Stimulated activated CD8-positive, alpha-beta memory T cell treated with anti-CD3 and anti-CD28 coated beads, Interleukin-15, amount 100 ng/mL, for 4 hours (primary cell): ENCODE measurements around the gene FA2H.
"Not testable (repeated sequence)": the region's sequence is repeated elsewhere in the genome, so short reads cannot be mapped to it uniquely, and the experiment has no call there.

Source experiments
- DNase-seq, 2 donors: peaks; one replicate each; pipeline ENCODE4 v3.0.0-alpha.2; 2020; ENCODE audit warnings: low read depth in 2 of 2

FA2H gene

DNA sequence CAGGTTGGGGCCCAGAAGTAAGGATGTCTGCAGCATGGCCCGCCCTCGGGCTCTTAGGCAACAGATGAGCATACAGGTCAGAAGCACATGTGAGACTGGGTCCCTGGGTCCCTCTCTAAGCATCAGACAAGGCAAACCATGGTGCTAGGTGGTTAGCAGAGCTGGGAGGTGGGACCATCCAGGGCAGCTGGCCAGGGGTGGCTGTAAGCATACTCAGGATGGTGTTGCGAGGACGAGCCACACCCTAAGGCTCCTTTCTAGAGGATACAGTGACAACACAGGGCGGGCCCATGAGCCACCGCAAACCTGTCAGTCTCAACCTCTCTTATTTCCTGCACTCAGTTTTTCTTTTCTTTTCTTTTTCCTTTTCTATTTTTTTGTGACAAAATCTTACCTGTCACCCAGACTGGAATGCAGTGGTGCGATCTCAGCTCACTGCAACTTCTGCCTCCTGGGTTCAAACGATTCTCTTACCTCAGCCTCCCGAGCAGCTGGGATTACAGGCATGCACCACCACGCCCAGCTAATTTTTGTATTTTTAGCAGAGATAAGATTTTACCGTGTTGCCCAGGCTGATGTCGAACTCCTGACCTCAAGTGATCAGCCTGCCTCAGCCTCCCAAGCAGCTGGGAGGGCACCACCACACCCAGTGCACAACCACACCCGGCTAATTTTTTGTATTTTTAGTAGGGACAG is 3.6 kb downstream of the FA2H start:
- no peak for DNase-seq

DNA sequence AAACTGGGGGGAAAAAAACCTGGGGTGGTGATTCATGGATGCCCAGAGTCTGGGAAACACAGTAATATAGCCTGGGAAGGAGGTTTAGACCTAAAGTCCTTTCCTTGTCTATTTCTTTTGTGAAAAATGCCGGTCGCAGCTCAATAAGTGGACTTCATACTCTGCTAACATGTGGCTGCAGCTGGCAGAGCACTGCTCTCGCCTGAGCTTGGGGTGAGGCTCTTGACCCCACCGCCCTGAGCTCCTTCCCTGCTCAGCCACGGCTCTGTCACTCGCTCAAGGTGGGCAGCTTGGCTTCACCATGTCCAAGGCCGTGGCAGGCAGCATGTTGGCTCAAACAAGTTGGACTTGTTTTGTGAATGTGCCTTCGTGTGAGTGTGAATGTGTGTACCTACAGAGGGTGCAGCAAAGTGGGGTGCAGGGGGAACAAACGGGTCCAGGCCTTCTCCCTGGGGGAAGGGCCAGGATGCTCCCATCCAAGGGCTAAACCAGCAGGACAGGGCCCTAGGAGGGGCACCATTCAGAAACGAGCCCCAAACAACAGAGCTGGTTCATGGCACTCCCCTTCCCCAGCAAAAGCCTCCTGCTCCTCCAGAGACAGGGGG is 4.9 kb downstream of the FA2H start:
- DNase-seq, result no peak

DNA sequence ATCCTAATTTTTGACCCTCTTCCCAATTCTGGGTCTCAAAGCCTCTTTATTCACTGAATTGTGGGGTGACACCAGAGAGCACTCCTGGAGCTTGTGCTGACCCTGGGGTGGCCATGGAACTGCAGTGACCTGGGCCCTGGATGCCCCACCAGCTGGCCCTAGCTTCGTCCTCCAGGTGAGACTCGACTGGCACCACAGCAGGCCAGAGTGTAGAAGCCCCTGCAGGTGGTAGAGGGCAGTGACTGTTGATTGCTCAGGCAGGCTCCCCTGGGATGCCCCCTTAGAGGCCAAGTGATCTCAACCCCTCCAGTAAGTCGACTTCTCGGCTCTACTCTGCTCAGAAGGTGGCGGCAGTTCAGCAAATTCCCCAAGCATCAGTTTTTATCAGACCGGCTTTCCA is 6.4 kb downstream of the FA2H start:
- no peak for DNase-seq

DNA sequence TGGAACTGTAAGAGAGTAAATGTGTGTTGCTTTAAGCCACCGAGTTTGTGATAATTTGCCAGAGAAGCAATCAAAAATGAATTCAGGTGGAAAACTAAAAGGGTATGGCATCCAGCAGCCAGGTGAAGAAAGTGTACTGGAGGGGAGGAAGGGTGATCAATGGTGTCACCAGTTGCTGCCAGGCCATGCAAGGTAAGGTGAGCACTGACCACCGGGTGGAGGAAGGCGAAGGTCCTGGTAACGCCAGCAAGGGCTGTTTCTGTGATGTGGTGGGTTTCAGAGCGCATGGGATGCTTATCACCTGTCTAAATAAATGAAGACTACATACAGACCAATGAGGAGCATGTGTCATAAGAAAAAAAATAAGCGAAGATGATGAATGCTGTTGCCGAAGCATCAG is 6.9 kb downstream of the FA2H start:
- no peak for DNase-seq

DNA sequence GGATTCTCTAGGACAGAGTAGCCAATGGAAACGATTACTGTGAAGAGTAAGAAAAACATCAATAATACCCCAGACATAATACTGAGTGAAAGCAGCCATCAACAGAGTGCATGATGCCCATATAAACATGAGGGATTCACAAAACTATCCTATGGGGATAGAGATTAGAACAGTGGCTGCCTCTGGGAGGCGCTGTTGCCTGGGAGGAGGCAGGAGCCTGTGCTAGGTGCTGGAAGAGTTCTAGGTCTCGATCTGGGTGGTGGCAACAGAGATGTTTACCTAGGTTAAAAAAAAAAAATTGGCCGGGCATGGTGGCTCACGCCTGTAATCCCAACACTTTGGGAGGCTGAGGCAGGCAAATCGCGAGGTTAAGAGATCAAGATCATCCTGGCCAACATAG is 7.9 kb downstream of the FA2H start:
- no peak for DNase-seq

DNA sequence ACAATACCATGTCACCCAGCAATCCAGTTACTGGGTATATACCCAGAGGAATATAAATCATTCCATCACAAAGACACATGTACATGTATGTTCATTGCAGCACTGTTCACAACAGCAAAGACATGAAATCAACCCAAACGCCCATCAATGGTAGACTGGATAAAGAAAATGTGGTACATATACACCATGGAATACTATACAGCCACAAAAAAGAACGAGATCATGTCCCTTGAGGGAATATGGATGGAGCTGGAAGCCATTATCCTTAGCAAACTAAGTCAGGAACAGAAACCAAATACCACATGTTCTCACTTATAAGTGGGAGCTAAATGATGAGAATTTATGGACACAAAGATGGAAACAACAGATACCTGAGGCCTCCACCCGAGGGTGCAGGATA is 10.4 kb downstream of the FA2H start:
- not testable (repeated sequence) for DNase-seq

DNA sequence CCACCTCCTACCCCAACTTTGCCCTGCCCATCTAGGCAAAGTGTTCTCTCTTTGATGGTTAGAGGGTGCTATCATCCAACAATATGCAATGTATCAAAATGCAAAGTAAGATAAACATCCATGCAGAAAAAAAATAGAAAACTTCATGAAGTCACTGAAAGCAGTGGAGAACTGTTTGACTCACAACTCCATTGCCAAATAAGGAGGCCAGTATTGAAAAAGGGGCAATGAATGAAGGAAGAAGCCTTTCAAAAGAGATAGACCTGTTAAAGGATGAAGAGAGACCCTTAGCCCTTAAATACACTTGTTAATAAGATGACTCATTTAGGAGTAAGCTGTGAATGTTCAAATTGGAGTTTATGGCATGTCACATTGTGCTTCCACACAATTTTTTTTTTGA is 13.0 kb downstream of the FA2H start:
- DNase-seq, result no peak

DNA sequence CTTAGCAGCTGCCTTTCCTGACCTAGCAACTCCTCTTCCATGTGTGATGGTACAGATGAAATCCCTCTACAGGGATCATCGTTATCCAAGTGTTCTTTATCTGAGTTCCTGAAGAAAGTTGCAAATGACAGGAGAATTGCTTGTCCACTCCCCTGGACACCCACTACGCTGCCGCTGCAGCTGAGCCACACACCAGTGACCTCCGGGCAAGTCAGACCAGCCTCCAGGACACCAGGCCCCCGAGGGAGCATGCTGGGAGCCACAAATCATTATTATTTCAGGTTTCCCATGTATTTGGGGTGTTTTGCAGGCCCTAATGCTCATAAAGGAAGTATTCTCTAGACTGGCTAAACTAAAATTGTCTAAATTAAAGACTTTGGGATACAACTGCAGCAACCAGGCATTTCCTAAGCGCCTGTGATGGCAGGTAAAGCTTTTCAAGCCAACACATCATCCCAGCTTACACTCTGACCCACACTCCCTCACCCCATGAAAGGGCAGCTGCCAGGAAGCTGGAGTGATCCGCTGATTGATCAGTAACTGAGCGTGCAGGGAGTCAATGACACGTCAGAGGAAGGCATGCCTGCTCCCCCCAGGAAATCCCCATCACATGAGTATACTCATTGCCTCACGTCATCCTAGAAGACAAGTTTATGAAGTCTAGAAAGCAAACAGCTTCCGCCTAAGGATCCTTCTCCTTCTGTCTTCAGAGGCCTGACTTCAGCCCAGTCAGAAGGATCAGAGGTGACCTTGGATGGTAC is 14.4 kb downstream of the FA2H start:
- no peak for DNase-seq

DNA sequence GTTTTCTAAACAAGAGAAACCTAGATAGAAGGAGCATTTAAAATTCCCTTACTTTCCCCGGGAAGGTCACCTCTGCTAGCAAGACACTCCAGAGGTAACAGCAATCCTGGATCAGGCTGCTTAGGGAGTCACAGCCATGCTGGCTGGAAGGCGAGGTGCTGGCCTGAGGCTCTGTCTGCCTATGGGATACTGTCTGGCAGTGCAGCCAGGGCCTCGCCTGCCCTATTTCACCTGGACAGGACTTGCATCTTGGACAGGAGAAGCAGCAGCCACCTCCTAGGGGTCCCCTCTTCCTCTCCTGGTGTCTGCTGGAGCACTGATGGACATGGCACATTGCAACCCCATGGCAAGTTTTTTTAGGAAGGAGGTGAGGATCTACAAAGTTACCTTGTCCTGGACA is 15.1 kb downstream of the FA2H start:
- DNase-seq, result no peak

DNA sequence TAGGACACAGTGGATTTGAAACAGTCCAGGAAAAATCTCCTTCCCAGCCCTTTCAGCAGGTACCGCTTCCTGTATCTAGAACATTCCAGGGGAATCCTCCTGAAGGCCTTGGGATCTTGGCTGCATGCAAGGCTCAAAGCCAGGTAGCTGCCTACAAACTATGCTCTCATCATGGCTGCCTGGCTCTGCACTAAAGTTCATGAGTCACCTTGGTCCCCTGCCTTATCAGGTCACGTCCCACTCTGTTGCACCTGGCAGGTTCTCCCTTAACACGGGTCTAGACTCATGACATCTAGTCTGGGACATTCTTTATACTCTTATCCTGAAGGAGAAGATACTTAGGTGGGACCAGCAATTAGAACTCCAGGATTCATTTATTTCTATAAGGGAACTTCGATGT is 15.8 kb downstream of the FA2H start:
- no peak for DNase-seq

DNA sequence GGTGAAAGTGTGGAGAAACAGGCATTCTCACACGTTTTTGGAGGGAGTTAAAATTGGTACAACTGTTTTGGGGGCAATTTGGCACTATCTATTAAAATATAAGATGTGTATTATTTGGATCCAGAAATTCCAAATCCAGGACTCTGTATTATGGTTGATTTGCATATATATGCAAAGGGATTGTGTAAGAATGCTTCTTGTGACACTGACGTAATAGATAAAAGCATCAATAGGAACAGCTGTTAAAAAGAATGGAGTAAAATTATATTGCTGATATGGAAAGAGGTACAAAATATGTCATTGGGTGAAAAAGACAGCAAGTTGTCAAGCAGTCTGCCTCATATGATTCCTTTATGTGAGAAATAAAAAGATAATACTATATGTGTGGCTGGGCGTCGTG is 17.3 kb downstream of the FA2H start:
- DNase-seq, result no peak

DNA sequence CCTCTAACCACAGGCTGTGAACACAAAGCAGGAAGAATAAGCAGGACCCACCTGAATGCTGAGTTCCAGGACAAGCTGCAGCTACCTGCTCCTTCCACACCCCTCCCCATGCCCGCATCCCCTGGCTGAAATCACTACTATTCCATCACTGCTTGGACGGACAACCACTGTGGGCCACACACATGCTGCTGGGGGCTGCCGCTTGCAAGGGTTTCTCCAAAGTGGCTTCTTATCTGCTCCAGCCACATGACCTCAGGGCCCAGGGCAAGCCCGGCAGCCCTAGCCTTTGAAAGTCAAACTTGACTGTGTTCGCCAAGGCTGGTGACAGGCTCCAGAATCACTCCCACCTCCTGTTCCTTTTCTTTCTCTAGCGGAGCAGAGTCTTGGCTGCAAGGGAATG is 18.4 kb downstream of the FA2H start:
- DNase-seq, result no peak

DNA sequence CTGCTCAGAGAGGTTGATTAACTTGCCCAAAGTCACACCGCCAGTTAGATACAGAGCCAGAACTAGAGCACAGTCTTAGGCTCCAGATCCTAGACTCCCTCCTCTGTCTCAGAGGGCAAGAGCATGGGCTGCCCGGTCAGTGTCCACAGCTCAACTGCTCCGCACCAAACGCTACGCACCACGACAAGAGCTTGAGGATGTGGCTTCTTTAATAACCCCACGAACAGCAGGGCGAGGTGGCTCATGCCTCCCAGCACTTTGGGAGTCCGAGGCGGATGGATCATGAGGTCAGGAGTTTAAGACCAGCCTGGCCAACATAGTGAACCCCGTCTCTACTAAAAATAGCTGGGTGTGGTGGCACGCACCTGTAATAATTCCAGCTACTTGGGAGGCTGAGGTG is 21.4 kb downstream of the FA2H start:
- DNase-seq, result no peak

DNA sequence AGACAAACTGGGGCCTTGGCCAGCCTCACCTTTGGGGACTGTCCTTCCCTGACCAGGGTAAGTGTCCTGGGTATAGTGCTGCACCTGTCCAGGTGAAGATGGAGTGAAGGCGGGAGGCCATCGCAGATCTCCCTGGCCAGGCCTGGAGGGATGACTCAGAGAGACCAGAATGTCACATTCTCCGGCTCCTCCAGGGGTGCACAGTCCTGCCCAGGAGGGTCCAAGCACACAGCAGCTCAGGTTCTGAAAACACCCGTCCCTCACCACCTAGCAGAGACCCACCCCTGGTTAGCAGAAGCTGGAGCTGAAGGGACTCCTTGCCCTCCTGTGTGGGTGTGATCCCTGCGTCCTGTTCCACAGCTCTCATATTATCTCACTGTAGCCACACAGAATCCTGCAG is 21.9 kb downstream of the FA2H start:
- DNase-seq, result no peak

DNA sequence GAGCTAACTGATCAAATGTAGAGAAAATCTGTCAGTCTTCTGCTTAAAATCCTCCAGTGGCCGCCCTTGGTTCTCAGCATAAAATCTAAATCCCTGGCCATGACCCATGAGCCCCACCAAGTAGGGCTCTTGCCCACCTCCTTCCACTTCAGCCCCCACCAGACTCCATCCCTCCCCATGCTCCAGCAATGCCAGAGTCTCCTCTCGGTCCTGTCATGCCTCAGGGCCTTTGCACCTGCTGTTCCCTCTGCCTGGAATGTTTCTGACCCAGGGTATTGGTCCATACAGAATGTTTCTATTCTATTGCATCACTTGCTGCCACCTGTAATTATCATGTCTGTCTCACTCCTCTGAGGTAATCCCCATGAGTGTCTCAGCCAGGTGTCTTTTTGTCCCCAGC is 22.4 kb downstream of the FA2H start:
- no peak for DNase-seq

DNA sequence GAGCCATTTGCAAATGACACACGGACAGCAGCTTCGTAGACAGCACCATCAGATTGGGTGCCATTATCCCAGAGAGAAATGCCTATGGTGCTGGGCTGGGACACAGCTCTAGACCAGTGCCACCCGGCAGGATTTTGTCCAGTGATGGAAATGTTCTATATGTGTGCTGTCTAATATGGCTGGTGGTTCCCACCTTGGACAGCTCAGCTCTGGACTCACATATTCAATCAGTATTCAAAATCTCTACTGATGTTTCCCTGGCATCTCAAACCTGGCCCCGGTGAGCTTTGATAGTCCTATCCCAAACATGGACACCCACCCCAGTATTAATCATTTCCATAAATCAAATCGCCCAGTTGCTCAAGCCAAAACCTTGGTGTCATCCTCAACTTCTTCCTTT is 23.0 kb downstream of the FA2H start:
- no peak for DNase-seq

DNA sequence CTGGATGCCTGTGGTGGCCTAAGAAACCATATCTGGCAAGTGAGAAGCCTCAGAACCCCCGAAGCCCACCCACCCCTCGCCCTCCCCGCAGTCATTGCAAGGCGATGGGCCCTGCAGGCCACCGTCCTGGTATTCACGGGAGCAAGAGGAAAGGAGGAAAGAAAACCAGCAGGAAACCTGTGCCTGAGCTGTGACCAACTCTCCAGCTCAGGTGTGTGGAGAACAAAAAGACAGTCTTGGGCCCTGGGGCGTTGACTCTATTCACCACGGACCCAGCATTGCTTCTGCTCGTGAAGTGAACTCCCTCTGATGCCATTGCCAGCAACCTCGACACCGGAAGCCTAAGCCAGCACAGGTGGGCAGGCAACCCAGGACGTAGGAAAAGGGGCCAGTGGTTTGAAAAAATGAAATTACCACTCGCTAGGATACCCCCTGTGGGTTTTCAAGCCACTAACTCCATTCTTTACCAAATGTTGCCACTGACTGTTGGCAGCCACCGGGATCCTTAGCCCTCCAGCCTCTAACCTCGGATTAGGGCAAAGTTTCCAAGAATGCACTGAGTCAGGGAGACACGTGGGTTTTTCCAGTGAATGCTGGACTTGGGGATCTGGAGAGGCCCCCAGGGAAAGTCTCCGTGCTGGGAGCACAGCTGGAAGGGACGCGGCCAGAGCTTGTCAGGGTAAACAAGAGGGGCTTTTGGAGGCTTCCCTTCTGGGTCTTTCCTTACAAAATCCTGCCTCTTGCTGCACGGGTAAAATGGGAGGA is 25.1 kb downstream of the FA2H start:
- DNase-seq, result no peak

DNA sequence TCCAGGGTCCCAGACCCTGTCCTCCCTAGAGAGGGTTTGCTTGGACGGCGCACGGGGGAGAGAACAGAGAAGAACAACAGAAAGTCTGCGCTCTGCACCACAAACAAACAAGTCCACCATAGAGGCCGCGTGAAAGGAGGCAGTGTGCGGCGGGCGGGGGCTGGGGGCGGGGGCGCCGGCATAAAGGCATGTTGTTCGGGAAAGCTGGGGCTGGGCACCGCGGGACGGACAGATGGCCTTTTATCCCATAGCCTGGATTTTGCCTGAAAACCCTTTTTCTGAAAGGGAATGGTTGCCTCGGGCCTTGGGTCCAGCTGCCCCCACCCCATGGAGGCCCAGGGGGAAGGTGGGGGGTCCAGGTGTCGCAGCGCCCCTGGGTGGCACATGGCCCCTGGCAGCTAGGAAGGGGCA is 26.0 kb downstream of the FA2H start:
- DNase-seq, result no peak

DNA sequence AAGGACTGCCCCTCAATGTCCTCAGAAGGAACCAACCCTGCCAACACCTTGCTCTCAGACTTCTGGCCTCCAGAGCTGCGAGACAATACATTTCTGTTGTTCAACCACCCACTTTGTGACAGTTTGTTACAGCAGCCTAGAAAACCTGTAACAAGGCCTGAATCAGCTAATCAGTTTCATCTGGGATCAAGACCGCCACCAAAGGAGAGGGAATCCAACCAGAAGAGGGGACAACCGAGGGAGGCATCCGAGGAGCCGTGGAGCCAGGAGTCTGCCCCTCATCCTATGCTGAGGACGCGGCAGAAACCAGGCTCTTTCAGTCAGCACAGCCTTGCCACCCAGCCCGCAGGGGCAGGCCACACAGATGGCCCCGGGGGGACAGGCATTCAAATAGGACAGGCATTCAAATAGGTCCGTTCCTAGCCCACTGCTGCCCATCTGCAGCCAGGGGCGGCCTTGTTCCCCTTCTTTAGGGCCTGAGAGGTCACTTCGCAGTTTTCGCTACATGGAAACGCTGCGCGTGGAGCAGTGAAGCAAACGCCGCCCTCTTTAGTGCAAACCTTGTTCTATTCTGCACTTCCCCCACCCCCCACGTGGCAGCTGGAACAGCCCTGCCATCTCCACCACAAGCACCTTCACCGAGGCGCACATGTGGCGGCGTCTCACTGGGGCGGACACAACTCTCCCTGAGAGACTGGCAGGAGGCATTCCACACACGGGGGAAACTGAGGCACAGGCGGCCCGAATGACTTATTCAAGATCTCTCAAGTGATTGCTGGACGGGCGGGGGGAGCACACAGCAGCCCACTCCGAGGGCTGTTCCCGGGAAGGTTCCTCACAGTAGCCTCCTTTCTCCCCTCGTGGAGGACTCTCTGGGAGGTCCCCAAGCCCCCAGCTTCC is 26.7 kb downstream of the FA2H start:
- DNase-seq, result no peak

DNA sequence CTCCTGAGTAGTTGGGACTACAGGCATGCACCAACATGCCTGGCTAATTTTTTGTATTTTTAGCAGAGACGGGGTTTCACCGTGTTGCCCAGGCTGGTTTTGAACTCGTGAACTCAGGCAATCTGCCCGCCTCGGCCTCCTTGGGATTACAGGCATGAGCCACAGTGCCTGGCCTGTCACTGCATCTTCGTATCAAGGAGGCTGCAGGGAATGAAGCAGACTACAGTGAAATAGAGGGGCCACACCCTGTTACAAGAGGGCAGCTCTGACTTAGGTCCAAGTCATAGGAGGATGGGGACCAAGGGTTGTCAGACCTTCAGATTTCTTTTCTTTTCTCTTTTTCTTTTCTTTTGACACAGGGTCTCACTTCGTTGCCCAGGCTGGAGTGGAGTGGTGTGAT is 28.7 kb downstream of the FA2H start:
- no peak for DNase-seq

DNA sequence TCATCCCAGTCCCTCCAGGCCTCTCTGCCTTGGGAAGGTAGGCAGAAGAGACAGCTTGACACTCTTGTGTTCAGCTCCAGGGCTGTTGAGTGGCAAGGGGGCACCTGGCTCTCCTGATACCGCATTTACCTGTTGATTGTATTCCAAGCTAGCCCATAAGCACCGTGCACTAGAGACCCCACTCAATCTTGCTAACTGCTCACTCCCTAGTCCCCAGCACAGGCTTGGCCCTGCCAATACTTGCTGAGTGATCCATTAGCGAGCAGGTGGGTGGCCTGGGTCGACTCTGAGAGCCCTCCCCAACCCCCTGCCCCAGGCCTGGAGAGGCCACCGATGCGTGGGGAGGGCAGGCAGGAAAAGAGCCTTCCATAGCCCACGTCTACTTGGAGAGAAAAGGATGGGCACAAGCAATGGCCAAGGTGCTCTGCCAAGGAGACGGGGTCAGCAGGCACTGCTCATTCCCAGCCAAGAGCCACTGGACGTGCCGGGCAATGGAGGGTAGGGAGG is 29.5 kb downstream of the FA2H start:
- no peak for DNase-seq
